PC-3 (cell line): Measurements from ENCODE around the gene ACVR1.

Experiments
- EZH2 ChIP-seq: fragments of 300-600 bp; sonication (generic); IDR thresholded peaks from one replicate; pipeline ENCODE4 v1.6.1; 2017; ENCODE audit warnings: antibody characterized with exemption, mild to moderate bottlenecking, low read length; ENCODE audit not compliant: unreplicated experiment
- EZH2phosphoT487 ChIP-seq: fragments of 300-600 bp; sonication (generic); IDR thresholded peaks from 2 replicates; pipeline ENCODE4 v1.6.1; 2018; ENCODE audit warnings: mild to moderate bottlenecking, antibody characterized with exemption, low read length, borderline replicate concordance
- TF ChIP-seq, protein P1 (sequence below): fragments of 300-600 bp; sonication (generic); conservative IDR thresholded peaks from 2 replicates; pipeline ENCODE4 v1.5.1; 2017; ENCODE audit warnings: antibody characterized with exemption, low read depth, mild to moderate bottlenecking, low read length

- TF ChIP-seq, protein P1, sequence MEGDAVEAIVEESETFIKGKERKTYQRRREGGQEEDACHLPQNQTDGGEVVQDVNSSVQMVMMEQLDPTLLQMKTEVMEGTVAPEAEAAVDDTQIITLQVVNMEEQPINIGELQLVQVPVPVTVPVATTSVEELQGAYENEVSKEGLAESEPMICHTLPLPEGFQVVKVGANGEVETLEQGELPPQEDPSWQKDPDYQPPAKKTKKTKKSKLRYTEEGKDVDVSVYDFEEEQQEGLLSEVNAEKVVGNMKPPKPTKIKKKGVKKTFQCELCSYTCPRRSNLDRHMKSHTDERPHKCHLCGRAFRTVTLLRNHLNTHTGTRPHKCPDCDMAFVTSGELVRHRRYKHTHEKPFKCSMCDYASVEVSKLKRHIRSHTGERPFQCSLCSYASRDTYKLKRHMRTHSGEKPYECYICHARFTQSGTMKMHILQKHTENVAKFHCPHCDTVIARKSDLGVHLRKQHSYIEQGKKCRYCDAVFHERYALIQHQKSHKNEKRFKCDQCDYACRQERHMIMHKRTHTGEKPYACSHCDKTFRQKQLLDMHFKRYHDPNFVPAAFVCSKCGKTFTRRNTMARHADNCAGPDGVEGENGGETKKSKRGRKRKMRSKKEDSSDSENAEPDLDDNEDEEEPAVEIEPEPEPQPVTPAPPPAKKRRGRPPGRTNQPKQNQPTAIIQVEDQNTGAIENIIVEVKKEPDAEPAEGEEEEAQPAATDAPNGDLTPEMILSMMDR = no peak
- no peak for TF ChIP-seq EZH2
- TF ChIP-seq EZH2phosphoT487 = no peak
These were observed 48.9 kb upstream of the ACVR1 start for GRCh38 chr2:157925071-157925470.
